ENCODE data around the gene EGFR.

Gene EGFR

GRCh38 chr7:55013851-55014250, 5.0 kb upstream of the EGFR start:
- DNase-seq (ENCODE audit: low read depth in 2 of 2), result no peak

GRCh38 chr7:55016061-55016745, 2.6 kb upstream of the EGFR start:
- DNase-seq (ENCODE audit: low read depth in 2 of 2), result no peak

GRCh38 chr7:55016746-55017090, 2.1 kb upstream of the EGFR start:
- DNase-seq (ENCODE audit: low read depth in 2 of 2), result no peak

GRCh38 chr7:55017841-55018240, 976 bp upstream of the EGFR start:
- DNase-seq (ENCODE audit: low read depth in 2 of 2), result no peak

- no peak for DNase-seq (ENCODE audit: low read depth in 2 of 2)
Observed at GRCh38 chr7:55019191-55019690, 424 bp downstream of the EGFR start.

GRCh38 chr7:55019691-55020465, 1.1 kb downstream of the EGFR start:
- DNase-seq (ENCODE audit: low read depth in 2 of 2), result no peak

GRCh38 chr7:55020466-55020871, 1.7 kb downstream of the EGFR start:
- DNase-seq (ENCODE audit: low read depth in 2 of 2), result no peak

GRCh38 chr7:55021053-55021452, 2.2 kb downstream of the EGFR start:
- DNase-seq (ENCODE audit: low read depth in 2 of 2), result no peak

GRCh38 chr7:55022002-55022985, 3.5 kb downstream of the EGFR start:
- no peak for DNase-seq (ENCODE audit: low read depth in 2 of 2)

- DNase-seq (ENCODE audit: low read depth in 2 of 2), result no peak
Observed at GRCh38 chr7:55023841-55024505, 5.2 kb downstream of the EGFR start.

- no peak for DNase-seq (ENCODE audit: low read depth in 2 of 2)
Observed at GRCh38 chr7:55024776-55025175, 6.0 kb downstream of the EGFR start.

GRCh38 chr7:55026086-55026790, 7.4 kb downstream of the EGFR start:
- no peak for DNase-seq (ENCODE audit: low read depth in 2 of 2)

GRCh38 chr7:55026867-55027490, 8.2 kb downstream of the EGFR start:
- no peak for DNase-seq (ENCODE audit: low read depth in 2 of 2)

GRCh38 chr7:55028011-55028410, 9.2 kb downstream of the EGFR start:
- no peak for DNase-seq (ENCODE audit: low read depth in 2 of 2)

- DNase-seq (ENCODE audit: low read depth in 2 of 2), result no peak
Observed at GRCh38 chr7:55030314-55030713, 11.5 kb downstream of the EGFR start.

GRCh38 chr7:55031075-55031474, 12.3 kb downstream of the EGFR start:
- no peak for DNase-seq (ENCODE audit: low read depth in 2 of 2)

- no peak for DNase-seq (ENCODE audit: low read depth in 2 of 2)
Observed at GRCh38 chr7:55032069-55032699, 13.4 kb downstream of the EGFR start.

GRCh38 chr7:55033236-55033846, 14.5 kb downstream of the EGFR start:
- DNase-seq (ENCODE audit: low read depth in 2 of 2), result no peak

GRCh38 chr7:55034776-55035175, 16.0 kb downstream of the EGFR start:
- no peak for DNase-seq (ENCODE audit: low read depth in 2 of 2)

All from stimulated activated CD8-positive, alpha-beta memory T cell treated with anti-CD3 and anti-CD28 coated beads, Interleukin-7, amount 100 ng/mL, for 4 hours (primary cell).